ENCODE measurements around the gene CFAP73.

The CFAP73 gene

DNA sequence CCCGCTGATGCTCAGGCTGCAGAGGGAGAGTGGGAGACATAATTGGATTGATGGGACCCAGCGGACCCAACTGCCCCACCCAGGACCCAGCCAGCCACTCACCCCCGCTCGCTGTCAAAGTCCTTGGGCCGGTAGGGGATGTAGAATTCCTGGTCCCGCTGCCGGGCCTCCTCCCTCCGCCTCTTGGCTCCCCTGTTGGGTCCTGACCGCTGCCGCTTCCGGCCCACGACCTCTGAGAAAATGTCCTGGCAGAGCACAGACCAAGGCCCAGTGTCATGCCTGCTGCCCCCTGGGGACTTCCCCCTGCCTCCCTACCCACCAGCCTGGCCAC is 13.5 kb downstream of the CFAP73 start:
- DNase-seq (ENCODE audit: low read depth in 3 of 3, low spot score in 1 of 3): no peak

GRCh38 chr12:113164014-113164413 is 14.5 kb downstream of the CFAP73 start:
- DNase-seq (ENCODE audit: low read depth in 3 of 3, low spot score in 1 of 3): no peak

GRCh38 chr12:113165521-113166450 is 16.3 kb downstream of the CFAP73 start:
- DNase-seq (ENCODE audit: low read depth in 3 of 3, low spot score in 1 of 3): no peak

GRCh38 chr12:113167868-113168267 is 18.3 kb downstream of the CFAP73 start:
- no peak for DNase-seq (ENCODE audit: low read depth in 3 of 3, low spot score in 1 of 3)

DNA sequence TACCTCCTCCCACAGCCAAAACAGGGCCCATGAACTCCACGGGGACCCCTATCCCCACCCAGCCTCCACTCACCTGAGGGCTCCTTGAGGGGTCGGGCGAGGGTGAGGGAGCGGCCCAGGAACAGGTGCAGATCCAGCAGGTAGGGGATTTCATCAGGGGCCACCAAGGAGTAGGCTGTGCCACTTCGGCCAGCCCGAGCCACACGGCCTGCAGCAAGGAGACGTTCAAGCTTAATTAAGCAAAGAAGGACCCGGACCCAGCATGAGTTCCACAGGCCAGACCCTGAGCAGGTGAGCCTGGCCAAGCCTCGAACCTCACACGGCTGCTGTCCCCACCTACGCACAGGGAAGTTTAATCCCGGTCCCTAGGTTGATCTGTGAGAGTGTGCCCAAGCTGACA is 20.2 kb downstream of the CFAP73 start:
- no peak for DNase-seq (ENCODE audit: low read depth in 3 of 3, low spot score in 1 of 3)

GRCh38 chr12:113170457-113170856 is 20.9 kb downstream of the CFAP73 start:
- no peak for DNase-seq (ENCODE audit: low read depth in 3 of 3, low spot score in 1 of 3)

DNA sequence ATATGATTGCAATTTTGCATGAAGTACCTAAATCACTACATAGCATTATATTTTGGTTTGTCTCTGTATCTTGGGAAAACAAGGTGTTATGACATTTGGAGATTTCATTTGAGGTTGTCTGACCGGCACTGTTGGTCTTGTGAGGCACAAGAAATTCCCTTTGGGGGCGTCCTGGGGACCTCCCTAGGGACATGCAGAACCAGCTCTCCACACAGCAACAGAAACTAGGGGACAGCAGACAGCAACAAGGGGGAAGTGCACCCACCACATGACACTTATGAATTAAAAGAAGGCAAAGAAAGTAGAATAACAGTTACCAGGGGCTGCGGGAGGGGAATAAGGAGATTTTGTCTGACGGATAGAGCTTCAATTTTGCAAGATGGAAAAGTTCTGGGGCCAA is 21.4 kb downstream of the CFAP73 start:
- no peak for DNase-seq (ENCODE audit: low read depth in 3 of 3, low spot score in 1 of 3)

GRCh38 chr12:113171543-113171942 is 22.0 kb downstream of the CFAP73 start:
- no peak for DNase-seq (ENCODE audit: low read depth in 3 of 3, low spot score in 1 of 3)

- no peak for DNase-seq (ENCODE audit: low read depth in 3 of 3, low spot score in 1 of 3)
These were observed 22.7 kb downstream of the CFAP73 start for GRCh38 chr12:113172185-113172584.

GRCh38 chr12:113173081-113173698 is 23.7 kb downstream of the CFAP73 start:
- DNase-seq (ENCODE audit: low read depth in 3 of 3, low spot score in 1 of 3): no peak

- DNase-seq (ENCODE audit: low read depth in 3 of 3, low spot score in 1 of 3): peak; percentile 31 to 76 (median 55)
These were observed 25.2 kb downstream of the CFAP73 start for GRCh38 chr12:113174461-113175384.

- no peak for DNase-seq (ENCODE audit: low read depth in 3 of 3, low spot score in 1 of 3)
These were observed 29.5 kb downstream of the CFAP73 start for GRCh38 chr12:113179023-113179422.

- no peak for DNase-seq (ENCODE audit: low read depth in 3 of 3, low spot score in 1 of 3)
These were observed 30.8 kb downstream of the CFAP73 start for GRCh38 chr12:113180333-113180732.

DNA sequence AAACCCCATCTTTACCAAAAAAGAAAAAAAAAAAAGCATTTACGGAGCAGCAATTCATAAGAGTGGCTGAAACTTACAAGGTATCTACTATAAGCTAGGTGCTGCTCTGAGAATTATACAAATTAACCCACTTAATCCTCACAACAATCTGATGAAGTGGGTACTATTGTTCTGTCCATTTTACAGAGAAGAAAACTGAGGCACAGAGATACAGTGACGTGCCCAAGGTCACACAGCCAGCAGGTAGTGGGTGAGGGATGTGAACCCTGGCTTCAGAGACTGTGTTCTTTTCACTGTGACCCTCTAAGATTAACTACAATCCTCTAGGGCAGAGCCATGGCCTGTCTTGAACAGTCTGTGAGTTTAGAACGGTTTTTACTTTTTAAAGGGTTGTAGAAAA is 32.5 kb downstream of the CFAP73 start:
- no peak for DNase-seq (ENCODE audit: low read depth in 3 of 3, low spot score in 1 of 3)

- DNase-seq (ENCODE audit: low read depth in 3 of 3, low spot score in 1 of 3): no peak
These were observed 33.6 kb downstream of the CFAP73 start for GRCh38 chr12:113183030-113183589.

- DNase-seq (ENCODE audit: low read depth in 3 of 3, low spot score in 1 of 3): no peak
These were observed 34.8 kb downstream of the CFAP73 start for GRCh38 chr12:113184098-113184899.

GRCh38 chr12:113184900-113185179 is 35.3 kb downstream of the CFAP73 start:
- DNase-seq (ENCODE audit: low read depth in 3 of 3, low spot score in 1 of 3): peak; percentile 59 to 74 (median 69)

GRCh38 chr12:113185180-113186032 is 35.9 kb downstream of the CFAP73 start, which contains the start of the genes DDX54 and RITA1:
Gene DDX54 (minus strand): TSS chr12:113185478. CDS start chr12:113185451, 27 bp downstream.
Gene RITA1 (plus strand): TSS chr12:113185721. CDS start chr12:113186747, 1,026 bp downstream.
- peak; percentile 51 to 74 (median 62) for DNase-seq (ENCODE audit: low read depth in 3 of 3, low spot score in 1 of 3)

DNA sequence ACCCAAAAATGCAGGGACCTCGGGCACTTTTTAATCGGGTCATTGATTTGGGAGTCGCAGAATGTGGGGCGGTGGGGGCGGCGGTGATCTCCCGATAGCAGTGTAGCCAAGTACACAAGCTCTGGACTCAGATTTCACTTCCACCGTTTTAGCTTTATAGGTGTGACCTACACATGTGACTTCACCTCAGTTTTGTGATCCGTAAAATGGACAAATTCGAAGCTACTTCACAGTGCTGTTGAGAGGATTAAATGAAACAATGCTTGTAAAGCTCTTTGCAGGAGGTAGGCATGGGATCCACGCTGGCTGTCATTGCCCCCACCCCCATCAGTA is 36.5 kb downstream of the CFAP73 start:
- no peak for DNase-seq (ENCODE audit: low read depth in 3 of 3, low spot score in 1 of 3)
